Liver (tissue), 9 donors: ENCODE results near the gene TCERG1L. TPM values are rescaled to one million over a fixed set of nuclear protein-coding genes. Genes with fewer than 3 reads are reported as not detected.

Source experiments
- DNase-seq: peaks from one replicate; pipeline ENCODE4 v3.0.0-alpha.2; 2017; ENCODE audit warnings: low spot score
- H3K27ac ChIP-seq, 2 donors: one replicate each; pipeline ENCODE4 v1.7.0; 2013; ENCODE audit warnings: inconsistent platforms in 2 of 2, low read length in 2 of 2, control low read depth in 1 of 2, low read depth in 1 of 2, mild to moderate bottlenecking in 1 of 2
- H3K27me3 ChIP-seq, 4 donors: one replicate each; pipeline versions ENCODE4 v1.6.1 to v1.7.0; 2013; ENCODE audit warnings: low read length in 3 of 4, inconsistent platforms in 1 of 4, mild to moderate bottlenecking in 1 of 4, moderate library complexity in 1 of 4; ENCODE audit not compliant: control insufficient read depth in 4 of 4, insufficient read depth in 4 of 4
- H3K36me3 ChIP-seq, 4 donors: one replicate each; pipeline versions ENCODE4 v1.6.1 to v1.7.0; 2013; ENCODE audit warnings: low read length in 3 of 4, mild to moderate bottlenecking in 3 of 4, low read depth in 1 of 4, moderate library complexity in 1 of 4; ENCODE audit not compliant: control insufficient read depth in 4 of 4, insufficient read depth in 3 of 4
- H3K4me1 ChIP-seq, 4 donors: one replicate each; pipeline versions ENCODE4 v1.6.1 to v1.7.0; 2013; ENCODE audit warnings: low read length in 3 of 4, mild to moderate bottlenecking in 3 of 4, moderate library complexity in 1 of 4; ENCODE audit not compliant: control insufficient read depth in 4 of 4, insufficient read depth in 4 of 4
- H3K4me3 ChIP-seq, 3 donors: one replicate each; pipeline versions ENCODE4 v1.6.1 to v1.7.0; 2013; ENCODE audit warnings: low read length in 3 of 3, control low read depth in 1 of 3, low read depth in 1 of 3, mild to moderate bottlenecking in 1 of 3
- H3K9ac ChIP-seq, 2 donors: one replicate each; pipeline ENCODE4 v1.7.0; 2013; ENCODE audit warnings: low read length in 2 of 2, mild to moderate bottlenecking in 2 of 2, moderate library complexity in 2 of 2, control low read depth in 1 of 2, low read depth in 1 of 2
- H3K9me3 ChIP-seq, 4 donors: one replicate each; pipeline versions ENCODE4 v1.6.1 to v1.7.0; 2013; ENCODE audit warnings: low read length in 3 of 4; ENCODE audit not compliant: control insufficient read depth in 4 of 4
- EGR1 ChIP-seq, 2 donors: IDR thresholded peaks; 2 replicates each; pipeline ENCODE4 v1.6.1; 2016 to 2018; ENCODE audit warnings: antibody characterized with exemption in 2 of 2, low read depth in 2 of 2
- FOXA2 ChIP-seq: IDR thresholded peaks from 2 replicates; pipeline ENCODE4 v1.6.1; 2016; ENCODE audit warnings: antibody characterized with exemption
- GABPA ChIP-seq, 2 donors: IDR thresholded peaks in 1 of 2; conservative IDR thresholded peaks in 1 of 2; 2 replicates each; pipeline ENCODE4 v1.6.1; 2016; ENCODE audit warnings: antibody characterized with exemption in 2 of 2, mild to moderate bottlenecking in 1 of 2, moderate library complexity in 1 of 2
- HNF4G ChIP-seq: IDR thresholded peaks from 2 replicates; pipeline ENCODE4 v1.6.1; 2016; ENCODE audit warnings: antibody characterized with exemption
- NR2F2 ChIP-seq: IDR thresholded peaks from 2 replicates; pipeline ENCODE4 v1.6.1; 2016; ENCODE audit warnings: antibody characterized with exemption
- RAD21 ChIP-seq, 2 donors: IDR thresholded peaks; 2 replicates each; pipeline ENCODE4 v1.6.1; 2016; ENCODE audit warnings: antibody characterized with exemption in 2 of 2, mild to moderate bottlenecking in 2 of 2
- RXRA ChIP-seq, 2 donors: IDR thresholded peaks; 2 replicates each; pipeline ENCODE4 v1.6.1; 2017 to 2018; ENCODE audit warnings: antibody characterized with exemption in 2 of 2, mild to moderate bottlenecking in 1 of 2
- SP1 ChIP-seq: IDR thresholded peaks from 2 replicates; pipeline ENCODE4 v1.6.1; 2018; ENCODE audit warnings: antibody characterized with exemption, mild to moderate bottlenecking
- TAF1 ChIP-seq: conservative IDR thresholded peaks from 2 replicates; pipeline ENCODE4 v1.6.1; 2016; ENCODE audit warnings: antibody characterized with exemption, mild to moderate bottlenecking
- WGBS: extraction: QIAGEN DNeasy Blood & Tissue Kit; methylation state at CpG from one replicate; pipeline ENCODE4 v1.1.7; 2013; 5-methylcytosine and 5-hydroxymethylcytosine counted together
- polyA plus RNA-seq, 2 donors: library from polyadenylated mRNA; stranded (reverse) in 1 of 2; unstranded in 1 of 2; fragments of 200-250 nt in 1 of 2; fragments of >200 nt in 1 of 2; fragmentation: Nextera tagmentation in 1 of 2; extraction: Ambion mirVana in 1 of 2; gene quantifications; one replicate each; pipeline versions ENCODE4 v1.2.1 to v1.2.3, GENCODE V29; 2013 to 2015
- total RNA-seq, 2 donors: library from RNA; depleted of rRNA; stranded (reverse); fragments of >200 nt; gene quantifications; one replicate each; pipeline ENCODE4 v1.2.3, GENCODE V29; 2014
- TF ChIP-seq, protein P1 (sequence below): IDR thresholded peaks from 2 replicates; pipeline ENCODE4 v1.6.1; 2016; ENCODE audit warnings: antibody characterized with exemption
- TF ChIP-seq, protein P2 (sequence below): fragments of 150-350 bp; IDR thresholded peaks from 2 replicates; pipeline ENCODE4 v1.5.1; 2017; ENCODE audit warnings: improper control_type of control experiment, low read depth, low read length; ENCODE audit not compliant: missing input control
- TF ChIP-seq, protein P3 (sequence below): IDR thresholded peaks from 2 replicates; pipeline ENCODE4 v1.6.1; 2016; ENCODE audit warnings: antibody characterized with exemption, mild to moderate bottlenecking
- TF ChIP-seq, protein P4 (sequence below): IDR thresholded peaks from 2 replicates; pipeline ENCODE4 v1.6.1; 2016; ENCODE audit warnings: antibody characterized with exemption
- donor health status: healthy.
- donor health status: healthy.
- donor health status: healthy.
- donor health status: healthy.
- donor health status: healthy.

Gene TCERG1L
- total and polyA plus RNA-seq, 4 donors = not detected

DNA sequence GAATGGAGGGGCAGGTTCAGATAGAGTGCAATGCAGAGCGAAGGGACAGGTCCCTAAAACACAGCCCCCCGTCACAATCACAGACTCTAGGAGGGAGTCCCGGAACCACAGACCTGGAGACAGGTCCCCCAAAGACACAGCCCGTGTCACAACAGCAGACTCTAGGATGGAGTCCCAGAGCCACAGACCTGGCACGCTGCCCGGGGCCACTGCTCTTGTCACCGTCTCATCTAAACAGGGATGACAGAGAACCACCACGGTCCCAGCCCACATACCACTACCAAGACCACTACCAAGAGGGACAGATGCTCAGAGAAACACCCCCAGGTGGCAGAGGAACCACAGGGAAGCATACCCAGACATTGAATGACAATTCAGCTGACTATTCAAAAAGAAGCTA lies 183.9 kb downstream of the TCERG1L start:
- DNase-seq = no peak

DNA sequence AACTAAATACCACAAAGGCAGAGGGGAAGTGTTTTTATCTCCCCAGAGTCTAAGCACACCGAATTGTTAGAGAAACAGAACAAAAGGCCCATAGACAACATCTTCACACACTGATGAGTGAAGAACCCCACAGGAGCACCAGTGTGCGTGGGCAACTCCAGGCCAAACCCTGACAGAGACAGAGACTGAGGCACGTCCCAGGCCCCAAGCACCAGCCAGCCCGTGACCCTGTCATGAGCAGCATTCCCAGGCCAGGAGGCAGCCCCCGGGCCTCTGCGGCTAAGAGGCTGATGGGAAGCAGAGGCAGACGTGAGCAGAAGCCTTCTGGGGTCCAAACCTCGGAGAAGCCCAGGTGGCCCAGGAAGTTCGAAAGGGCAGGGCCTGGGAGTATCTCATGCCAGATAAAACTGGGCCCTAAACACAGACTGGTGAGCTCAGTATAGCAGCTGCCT lies 184.4 kb downstream of the TCERG1L start:
- Histone ChIP-seq H3K9ac (no peak overlapping the region), H3K4me3 (no peak overlapping the region), H3K9me3 (no peaks in the 10 kb centered on the region), H3K27me3 (peaks cover 0 to 4% (median 1%) of the 10 kb centered on the region in 4 donors), H3K36me3 (no peaks in the 10 kb centered on the region), H3K27ac (no peak overlapping the region), H3K4me1 (no peaks in the 10 kb centered on the region)
- TF ChIP-seq NR2F2 (no peak), GABPA (IDR thresholded peaks at IDR 0.05 in 1 of 2, conservative IDR thresholded peaks at IDR 0.05 in 1 of 2) (no peak), RAD21 (IDR thresholded peaks at IDR 0.05) (no peak)
- TF ChIP-seq, protein P1, sequence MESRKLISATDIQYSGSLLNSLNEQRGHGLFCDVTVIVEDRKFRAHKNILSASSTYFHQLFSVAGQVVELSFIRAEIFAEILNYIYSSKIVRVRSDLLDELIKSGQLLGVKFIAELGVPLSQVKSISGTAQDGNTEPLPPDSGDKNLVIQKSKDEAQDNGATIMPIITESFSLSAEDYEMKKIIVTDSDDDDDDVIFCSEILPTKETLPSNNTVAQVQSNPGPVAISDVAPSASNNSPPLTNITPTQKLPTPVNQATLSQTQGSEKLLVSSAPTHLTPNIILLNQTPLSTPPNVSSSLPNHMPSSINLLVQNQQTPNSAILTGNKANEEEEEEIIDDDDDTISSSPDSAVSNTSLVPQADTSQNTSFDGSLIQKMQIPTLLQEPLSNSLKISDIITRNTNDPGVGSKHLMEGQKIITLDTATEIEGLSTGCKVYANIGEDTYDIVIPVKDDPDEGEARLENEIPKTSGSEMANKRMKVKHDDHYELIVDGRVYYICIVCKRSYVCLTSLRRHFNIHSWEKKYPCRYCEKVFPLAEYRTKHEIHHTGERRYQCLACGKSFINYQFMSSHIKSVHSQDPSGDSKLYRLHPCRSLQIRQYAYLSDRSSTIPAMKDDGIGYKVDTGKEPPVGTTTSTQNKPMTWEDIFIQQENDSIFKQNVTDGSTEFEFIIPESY = no peak
- no peak for DNase-seq
- 57% methylated on average over 9 of the region's 9 CpGs for WGBS

More for the DNA sequence above, 183.9 kb downstream of the TCERG1L start:
- Histone ChIP-seq H3K9me3 (no peaks in the 10 kb centered on the region), H3K9ac (no peak overlapping the region), H3K4me3 (no peak overlapping the region), H3K4me1 (no peaks in the 10 kb centered on the region), H3K36me3 (no peaks in the 10 kb centered on the region), H3K27ac (no peak overlapping the region), H3K27me3 (peaks cover 0 to 4% (median 1%) of the 10 kb centered on the region in 4 donors)
- no peak for TF ChIP-seq GABPA (IDR thresholded peaks at IDR 0.05 in 1 of 2, conservative IDR thresholded peaks at IDR 0.05 in 1 of 2)
- no peak for TF ChIP-seq RAD21 (IDR thresholded peaks at IDR 0.05)
- TF ChIP-seq, protein P2, sequence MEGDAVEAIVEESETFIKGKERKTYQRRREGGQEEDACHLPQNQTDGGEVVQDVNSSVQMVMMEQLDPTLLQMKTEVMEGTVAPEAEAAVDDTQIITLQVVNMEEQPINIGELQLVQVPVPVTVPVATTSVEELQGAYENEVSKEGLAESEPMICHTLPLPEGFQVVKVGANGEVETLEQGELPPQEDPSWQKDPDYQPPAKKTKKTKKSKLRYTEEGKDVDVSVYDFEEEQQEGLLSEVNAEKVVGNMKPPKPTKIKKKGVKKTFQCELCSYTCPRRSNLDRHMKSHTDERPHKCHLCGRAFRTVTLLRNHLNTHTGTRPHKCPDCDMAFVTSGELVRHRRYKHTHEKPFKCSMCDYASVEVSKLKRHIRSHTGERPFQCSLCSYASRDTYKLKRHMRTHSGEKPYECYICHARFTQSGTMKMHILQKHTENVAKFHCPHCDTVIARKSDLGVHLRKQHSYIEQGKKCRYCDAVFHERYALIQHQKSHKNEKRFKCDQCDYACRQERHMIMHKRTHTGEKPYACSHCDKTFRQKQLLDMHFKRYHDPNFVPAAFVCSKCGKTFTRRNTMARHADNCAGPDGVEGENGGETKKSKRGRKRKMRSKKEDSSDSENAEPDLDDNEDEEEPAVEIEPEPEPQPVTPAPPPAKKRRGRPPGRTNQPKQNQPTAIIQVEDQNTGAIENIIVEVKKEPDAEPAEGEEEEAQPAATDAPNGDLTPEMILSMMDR = no peak
- WGBS = 73% methylated on average over 8 of the region's 8 CpGs

DNA sequence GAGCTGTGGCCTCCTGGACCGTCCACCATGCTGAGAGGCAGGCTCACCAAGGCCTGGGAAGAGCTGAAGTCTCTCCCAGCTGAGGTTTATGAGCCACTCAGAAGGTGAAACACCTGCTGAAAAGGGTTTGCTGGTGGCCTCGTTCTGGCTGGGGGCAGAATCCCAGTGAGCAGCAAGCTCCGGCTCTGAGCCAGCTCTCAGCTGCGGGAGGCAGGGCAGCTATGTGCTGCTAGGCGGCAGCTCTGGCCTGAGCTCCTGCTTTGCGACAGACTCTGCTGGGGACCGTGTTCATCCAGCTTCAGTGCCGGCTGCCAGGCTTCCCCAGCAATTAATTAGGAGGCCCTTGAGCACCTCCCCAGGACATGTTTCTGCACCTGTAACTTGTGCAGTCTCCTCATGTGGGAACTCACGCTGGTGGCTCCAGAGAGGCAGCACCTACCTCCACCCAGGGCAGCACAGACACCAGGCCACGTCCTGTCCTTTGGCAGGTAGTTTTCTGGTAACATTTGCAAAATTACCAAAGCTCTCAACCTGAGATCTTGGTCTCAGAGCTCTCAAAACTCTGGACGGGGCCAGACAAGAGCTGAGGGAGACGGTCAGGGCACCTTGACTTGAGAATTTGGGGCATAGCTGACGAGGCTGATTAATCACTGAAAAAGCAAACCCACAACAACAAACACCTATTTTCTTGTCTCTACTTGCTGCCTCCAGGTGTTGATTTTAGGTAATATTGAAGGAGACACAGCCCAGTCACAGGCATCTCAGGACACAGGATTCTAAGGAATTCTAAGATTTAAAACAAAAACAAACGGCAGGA lies 185.0 kb downstream of the TCERG1L start:
- WGBS = 45% methylated on average over 14 of the region's 14 CpGs
- no peak for DNase-seq

More for the DNA sequence above, 185.0 kb downstream of the TCERG1L start:
- Histone ChIP-seq H3K9me3 (no peaks in the 10 kb centered on the region), H3K27me3 (peaks cover 0 to 4% (median 0%) of the 10 kb centered on the region in 4 donors), H3K27ac (no peak overlapping the region), H3K9ac (no peak overlapping the region), H3K36me3 (no peaks in the 10 kb centered on the region), H3K4me3 (no peak overlapping the region), H3K4me1 (no peaks in the 10 kb centered on the region)
- no peak for TF ChIP-seq RAD21 (IDR thresholded peaks at IDR 0.05)
- TF ChIP-seq FOXA2 = no peak
- no peak for TF ChIP-seq SP1
- TF ChIP-seq EGR1 (IDR thresholded peaks at IDR 0.05; ENCODE audit: low read depth in 2 of 2) = no peak
- no peak for TF ChIP-seq HNF4G
- TF ChIP-seq, protein P3, sequence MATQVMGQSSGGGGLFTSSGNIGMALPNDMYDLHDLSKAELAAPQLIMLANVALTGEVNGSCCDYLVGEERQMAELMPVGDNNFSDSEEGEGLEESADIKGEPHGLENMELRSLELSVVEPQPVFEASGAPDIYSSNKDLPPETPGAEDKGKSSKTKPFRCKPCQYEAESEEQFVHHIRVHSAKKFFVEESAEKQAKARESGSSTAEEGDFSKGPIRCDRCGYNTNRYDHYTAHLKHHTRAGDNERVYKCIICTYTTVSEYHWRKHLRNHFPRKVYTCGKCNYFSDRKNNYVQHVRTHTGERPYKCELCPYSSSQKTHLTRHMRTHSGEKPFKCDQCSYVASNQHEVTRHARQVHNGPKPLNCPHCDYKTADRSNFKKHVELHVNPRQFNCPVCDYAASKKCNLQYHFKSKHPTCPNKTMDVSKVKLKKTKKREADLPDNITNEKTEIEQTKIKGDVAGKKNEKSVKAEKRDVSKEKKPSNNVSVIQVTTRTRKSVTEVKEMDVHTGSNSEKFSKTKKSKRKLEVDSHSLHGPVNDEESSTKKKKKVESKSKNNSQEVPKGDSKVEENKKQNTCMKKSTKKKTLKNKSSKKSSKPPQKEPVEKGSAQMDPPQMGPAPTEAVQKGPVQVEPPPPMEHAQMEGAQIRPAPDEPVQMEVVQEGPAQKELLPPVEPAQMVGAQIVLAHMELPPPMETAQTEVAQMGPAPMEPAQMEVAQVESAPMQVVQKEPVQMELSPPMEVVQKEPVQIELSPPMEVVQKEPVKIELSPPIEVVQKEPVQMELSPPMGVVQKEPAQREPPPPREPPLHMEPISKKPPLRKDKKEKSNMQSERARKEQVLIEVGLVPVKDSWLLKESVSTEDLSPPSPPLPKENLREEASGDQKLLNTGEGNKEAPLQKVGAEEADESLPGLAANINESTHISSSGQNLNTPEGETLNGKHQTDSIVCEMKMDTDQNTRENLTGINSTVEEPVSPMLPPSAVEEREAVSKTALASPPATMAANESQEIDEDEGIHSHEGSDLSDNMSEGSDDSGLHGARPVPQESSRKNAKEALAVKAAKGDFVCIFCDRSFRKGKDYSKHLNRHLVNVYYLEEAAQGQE = no peak
- no peak for TF ChIP-seq TAF1
- TF ChIP-seq, protein P1 = no peak
- TF ChIP-seq RXRA (IDR thresholded peaks at IDR 0.05) = no peak
- TF ChIP-seq, protein P4, sequence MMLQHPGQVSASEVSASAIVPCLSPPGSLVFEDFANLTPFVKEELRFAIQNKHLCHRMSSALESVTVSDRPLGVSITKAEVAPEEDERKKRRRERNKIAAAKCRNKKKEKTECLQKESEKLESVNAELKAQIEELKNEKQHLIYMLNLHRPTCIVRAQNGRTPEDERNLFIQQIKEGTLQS = no peak
- no peak for TF ChIP-seq GABPA (IDR thresholded peaks at IDR 0.05 in 1 of 2, conservative IDR thresholded peaks at IDR 0.05 in 1 of 2)
